OCI-LY1 (cell line): ENCODE data around the gene DRC7.

Experiments
- CTCF ChIP-seq: fragments of 200-600 bp; sonication (generic), shearing (Covaris generic); IDR thresholded peaks from 2 replicates; pipeline ENCODE4 v1.5.1; 2017; ENCODE audit warnings: mild to moderate bottlenecking, antibody characterized with exemption, low read length, moderate library complexity, mixed read lengths
- EZH2 ChIP-seq: fragments of 200-600 bp; sonication (generic), shearing (Covaris generic); IDR thresholded peaks from 2 replicates; pipeline ENCODE4 v1.8.0; 2017; ENCODE audit warnings: borderline replicate concordance, mixed run types, mild to moderate bottlenecking, antibody characterized with exemption, low read length, moderate library complexity, mixed read lengths

- TF ChIP-seq CTCF = no peak
- no peak for TF ChIP-seq EZH2
These were observed 78.4 kb downstream of the DRC7 start for GRCh38 chr16:57773019-57773418.
